Panc1 (cell line): ENCODE data around the gene MACROD2. TPM values are rescaled to one million over a fixed set of nuclear protein-coding genes. Genes with fewer than 3 reads are reported as not detected.

ENCODE experiments used
- ATAC-seq: fragments of 200-7000 bp; cut with Tn5 transposase; 2 replicates; pipeline ENCODE4 v1.9.1; 2020; ENCODE audit warnings: mild to moderate bottlenecking, moderate library complexity
- BruUV-seq: library from RNA; stranded (reverse); fragments of 400-500 nt; replicated peaks from 2 replicates; lab custom pipeline; 2021; lab: Mats Ljungman, UMichigan
- CTCF ChIA-PET: fragments of 300-600 bp; sonication (Branson Sonifier 250); formaldehyde crosslinking; loops from one replicate; lab custom pipeline; 2022; ENCODE audit warnings: antibody characterized with exemption; lab: Charles Lee
- POLR2A ChIA-PET: fragments of 300-600 bp; sonication (Branson Sonifier 250); formaldehyde crosslinking; loops from one replicate; lab custom pipeline; 2022; ENCODE audit warnings: antibody characterized with exemption; lab: Charles Lee
- DNase-seq: peaks from one replicate; pipeline ENCODE4 v3.0.0-alpha.2; 2010; ENCODE audit warnings: low read depth, low spot score
- H3K27ac ChIP-seq: 2 replicates; pipeline ENCODE4 v1.5.1; 2011; ENCODE audit warnings: mild to moderate bottlenecking, low read length, inconsistent platforms
- H3K27me3 ChIP-seq: fragments of 200-500 bp; sonication (Bioruptor generic); 2 replicates; pipeline ENCODE4 v1.6.0; 2014; ENCODE audit warnings: low read length, inconsistent platforms; ENCODE audit not compliant: control insufficient read depth, insufficient read depth
- H3K36me3 ChIP-seq: fragments of 200-500 bp; sonication (Bioruptor generic); 2 replicates; pipeline ENCODE4 v1.5.1; 2014; ENCODE audit warnings: inconsistent platforms, mild to moderate bottlenecking, low read length, moderate library complexity; ENCODE audit not compliant: control insufficient read depth, insufficient read depth
- H3K4me1 ChIP-seq: 2 replicates; pipeline ENCODE4 v1.5.1; 2011; ENCODE audit warnings: inconsistent platforms, mild to moderate bottlenecking, low read length, moderate library complexity; ENCODE audit not compliant: control insufficient read depth, insufficient read depth
- H3K4me3 ChIP-seq, 2 experiments: 2 replicates each; pipeline ENCODE4 v1.5.1; 2011 to 2012; ENCODE audit warnings: low read depth in 2 of 2, low read length in 2 of 2, mild to moderate bottlenecking in 2 of 2, inconsistent platforms in 1 of 2, moderate library complexity in 1 of 2
- H3K9me3 ChIP-seq: fragments of 200-500 bp; sonication (Bioruptor generic); 2 replicates; pipeline ENCODE4 v1.5.1; 2014; ENCODE audit warnings: low read depth, mild to moderate bottlenecking, inconsistent platforms, low read length, moderate library complexity; ENCODE audit not compliant: control insufficient read depth, insufficient read depth
- CTCF ChIP-seq: fragments of 450-650 bp; IDR thresholded peaks from 2 replicates; pipeline ENCODE4 v1.5.1; 2017; ENCODE audit warnings: mild to moderate bottlenecking
- POLR2AphosphoS5 ChIP-seq: IDR thresholded peaks from 2 replicates; pipeline ENCODE4 v1.6.1; 2012; ENCODE audit warnings: mild to moderate bottlenecking, low read depth, low read length, moderate library complexity
- REST ChIP-seq, 2 experiments: IDR thresholded peaks; 2 replicates each; pipeline ENCODE4 v1.6.1; 2011 to 2012; ENCODE audit warnings: low read depth in 2 of 2, control low read depth in 1 of 2, low read length in 1 of 2, mild to moderate bottlenecking in 1 of 2, moderate library complexity in 1 of 2; ENCODE audit not compliant: insufficient read depth in 1 of 2
- SIN3A ChIP-seq: IDR thresholded peaks from 2 replicates; pipeline ENCODE4 v1.6.1; 2012; ENCODE audit warnings: low read depth, mild to moderate bottlenecking, low read length, moderate library complexity, borderline replicate concordance; ENCODE audit not compliant: insufficient read depth
- TCF7L2 ChIP-seq: IDR thresholded peaks from 2 replicates; pipeline ENCODE4 v1.6.1; 2011; ENCODE audit warnings: mild to moderate bottlenecking, low read depth, low read length, inconsistent platforms
- in situ Hi-C: cut with HindIII; loops from 2 replicates; pipeline ENCODE4 v1.10.0; 2016; ENCODE audit warnings: low sequenced_read_pairs, low pct_unique_long_range_greater_than_20kb
- intact Hi-C: fragments of 100-400 bp; cut with micrococcal nuclease; formaldehyde crosslinking; loops from one replicate; pipeline ENCODE4 v1.10.0; 2022; ENCODE audit not compliant: unreplicated experiment
- total RNA-seq: library from RNA; stranded (reverse); gene quantifications from one replicate; pipeline ENCODE4 v1.2.1, GENCODE V29; 2021; ENCODE audit not compliant: unreplicated experiment

MACROD2 gene
- total RNA-seq, 1 experiment from 2014 or later: 1.2 TPM

DNA sequence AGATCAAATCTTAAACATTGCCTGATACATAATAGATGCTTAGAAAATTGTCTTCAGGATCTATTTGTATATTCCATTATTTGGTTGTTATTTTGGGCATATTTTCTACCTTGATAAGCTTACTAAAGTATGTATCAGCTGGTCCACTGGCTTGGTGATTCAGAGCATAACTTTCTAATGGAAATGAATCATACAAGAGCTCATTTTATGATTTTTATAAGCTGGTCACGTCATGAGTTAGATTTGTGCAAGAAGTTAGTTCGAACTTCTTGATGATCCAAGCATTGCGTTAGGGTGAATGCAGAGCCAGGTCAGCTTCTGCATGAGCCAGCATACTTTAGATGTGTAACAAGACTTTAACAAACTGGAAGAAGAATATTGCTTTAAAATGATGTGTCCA, 486.5 kb downstream of the MACROD2 start:
- no TSS peak for BruUV-seq
- in situ Hi-C loops: no loop called here
- intact Hi-C loops: no loop called here
- TF ChIP-seq POLR2AphosphoS5 (no peak), TCF7L2 (no peak), CTCF (no peak), SIN3A (no peak), REST (IDR thresholded peaks at IDR 0.05; ENCODE audit: insufficient read depth in 1 of 2, low read depth in 2 of 2, low read length in 1 of 2) (no peak)
- Histone ChIP-seq H3K27me3 (no peaks in the 10 kb centered on the region), H3K4me1 (no peaks in the 10 kb centered on the region), H3K4me3 (no peak overlapping the region), H3K36me3 (no peaks in the 10 kb centered on the region), H3K27ac (no peak overlapping the region), H3K9me3 (no peaks in the 10 kb centered on the region)
- DNase-seq (no peak), ATAC-seq (no peak)
- POLR2A ChIA-PET: no interaction called here
- CTCF ChIA-PET: no interaction called here

GRCh38 chr20:14488212-14488611, 492.9 kb downstream of the MACROD2 start:
- no peak overlapping the region for H3K4me3 ChIP-seq
- ATAC-seq (no peak), DNase-seq (no peak)
- ChIA-PET POLR2A (no interaction called here), CTCF (no interaction called here)
- BruUV-seq: no TSS peak
- in situ Hi-C loops: no loop called here
- H3K36me3 ChIP-seq: no peaks in the 10 kb centered on the region
- no peaks in the 10 kb centered on the region for H3K27me3 ChIP-seq
- intact Hi-C loops: no loop called here
- TF ChIP-seq REST (IDR thresholded peaks at IDR 0.05; ENCODE audit: insufficient read depth in 1 of 2, low read depth in 2 of 2, low read length in 1 of 2): no peak
- H3K4me1 ChIP-seq: no peaks in the 10 kb centered on the region
- no peaks in the 10 kb centered on the region for H3K9me3 ChIP-seq
- H3K27ac ChIP-seq: no peak overlapping the region
